B cell (primary cell): ENCODE data around the gene CSMD2.

Source experiments
- EZH2 ChIP-seq: IDR thresholded peaks from 2 replicates; pipeline ENCODE4 v1.6.1; 2012; ENCODE audit warnings: borderline replicate concordance, low read depth, mild to moderate bottlenecking, moderate library complexity, low read length; ENCODE audit not compliant: insufficient read depth, poor library complexity, severe bottlenecking
- TF ChIP-seq, protein P1 (sequence below): fragments of 200-600 bp; IDR thresholded peaks from one replicate; pipeline ENCODE4 v1.8.0; 2022; ENCODE audit warnings: antibody characterized with exemption, mild to moderate bottlenecking

DNA sequence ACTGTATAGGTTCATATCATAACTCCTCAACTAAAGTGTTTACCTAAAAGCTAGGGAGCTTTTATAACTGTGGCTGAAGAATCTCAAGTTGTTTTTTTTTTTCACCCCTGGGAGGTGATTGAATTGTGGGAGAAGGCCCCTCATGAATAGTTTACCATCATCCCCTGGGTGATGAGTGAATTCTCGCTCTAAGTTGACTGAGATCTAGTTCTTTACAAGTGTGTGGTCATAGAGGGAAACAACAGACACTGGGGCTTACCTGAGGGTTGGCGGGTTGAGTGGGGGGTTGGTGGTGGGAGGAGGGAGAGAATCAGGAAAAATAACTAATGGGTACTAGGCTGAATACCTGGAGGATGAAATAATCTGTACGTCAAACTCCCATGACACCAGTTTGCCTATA, 700.5 kb downstream of the CSMD2 start:
- TF ChIP-seq, protein P1, sequence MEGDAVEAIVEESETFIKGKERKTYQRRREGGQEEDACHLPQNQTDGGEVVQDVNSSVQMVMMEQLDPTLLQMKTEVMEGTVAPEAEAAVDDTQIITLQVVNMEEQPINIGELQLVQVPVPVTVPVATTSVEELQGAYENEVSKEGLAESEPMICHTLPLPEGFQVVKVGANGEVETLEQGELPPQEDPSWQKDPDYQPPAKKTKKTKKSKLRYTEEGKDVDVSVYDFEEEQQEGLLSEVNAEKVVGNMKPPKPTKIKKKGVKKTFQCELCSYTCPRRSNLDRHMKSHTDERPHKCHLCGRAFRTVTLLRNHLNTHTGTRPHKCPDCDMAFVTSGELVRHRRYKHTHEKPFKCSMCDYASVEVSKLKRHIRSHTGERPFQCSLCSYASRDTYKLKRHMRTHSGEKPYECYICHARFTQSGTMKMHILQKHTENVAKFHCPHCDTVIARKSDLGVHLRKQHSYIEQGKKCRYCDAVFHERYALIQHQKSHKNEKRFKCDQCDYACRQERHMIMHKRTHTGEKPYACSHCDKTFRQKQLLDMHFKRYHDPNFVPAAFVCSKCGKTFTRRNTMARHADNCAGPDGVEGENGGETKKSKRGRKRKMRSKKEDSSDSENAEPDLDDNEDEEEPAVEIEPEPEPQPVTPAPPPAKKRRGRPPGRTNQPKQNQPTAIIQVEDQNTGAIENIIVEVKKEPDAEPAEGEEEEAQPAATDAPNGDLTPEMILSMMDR: no peak
- no peak for TF ChIP-seq EZH2
